HG03064 (cell line): ENCODE measurements around the gene TACR2.
"Not testable (repeated sequence)": the region's sequence is repeated elsewhere in the genome, so short reads cannot be mapped to it uniquely, and the experiment has no call there.

Experiments
- ATAC-seq: cut with Tn5 transposase; IDR thresholded peaks from one replicate; pipeline ENCODE4 v1.9.1; 2021; ENCODE audit warnings: low read depth; ENCODE audit not compliant: unreplicated experiment

The TACR2 gene

GRCh38 chr10:69451209-69451783 is 34.6 kb upstream of the TACR2 start, which contains the start of gene TSPAN15:
TSPAN15 (plus strand) TSS chr10:69451465; CDS start chr10:69451595, 130 bp downstream.
- ATAC-seq, result peak; percentile 78

GRCh38 chr10:69450395-69450794 is 33.7 kb upstream of the TACR2 start:
- ATAC-seq, result not testable (repeated sequence)

GRCh38 chr10:69449841-69450240 is 33.1 kb upstream of the TACR2 start:
- no peak for ATAC-seq

DNA sequence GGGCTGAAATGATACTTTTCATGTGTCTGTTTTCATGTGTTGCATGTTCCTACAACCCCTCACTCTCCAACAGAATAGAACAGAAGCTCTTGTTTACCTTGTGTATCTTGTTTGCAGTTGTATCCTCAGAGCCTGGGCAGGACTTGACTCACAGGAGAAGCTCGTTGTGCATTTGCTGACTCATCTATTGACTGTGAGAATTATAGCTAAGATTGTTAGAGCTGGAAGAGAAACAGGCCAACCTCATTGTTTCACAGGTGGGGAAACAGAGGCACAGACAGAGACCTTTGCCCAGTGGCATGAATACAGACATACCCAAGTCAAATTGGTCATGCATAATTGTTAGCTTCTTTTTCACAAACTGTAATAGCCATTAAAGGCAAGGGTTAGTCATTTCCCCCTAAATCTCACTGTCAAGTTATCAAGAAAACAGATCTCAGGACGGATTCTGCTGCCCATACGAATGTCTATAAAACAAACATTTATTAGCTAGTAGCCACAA is 30.0 kb upstream of the TACR2 start:
- ATAC-seq, result no peak

GRCh38 chr10:69446229-69446628 is 29.5 kb upstream of the TACR2 start:
- ATAC-seq, result no peak

- no peak for ATAC-seq
Observed at GRCh38 chr10:69445041-69445440, 28.3 kb upstream of the TACR2 start.

DNA sequence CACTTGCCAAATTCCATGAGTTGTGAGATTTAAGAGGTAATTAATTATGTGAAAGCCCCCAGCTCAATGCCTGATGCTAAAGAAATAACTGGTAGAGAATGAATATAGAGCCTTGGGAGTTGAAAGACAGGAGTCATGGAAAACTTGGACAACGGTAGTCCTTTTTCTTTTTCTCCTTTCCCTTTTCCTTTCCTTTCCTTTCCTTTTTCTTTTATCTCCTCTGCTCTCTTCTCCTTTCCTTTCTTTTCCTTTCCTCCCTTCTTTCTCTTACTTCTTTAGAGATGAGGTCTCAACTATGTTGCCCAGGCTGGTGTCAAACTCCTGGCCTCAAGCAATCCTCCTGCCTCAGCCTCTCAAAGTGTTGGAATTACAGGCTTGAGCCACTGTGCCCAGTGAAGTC is 26.6 kb upstream of the TACR2 start:
- ATAC-seq, result no peak

DNA sequence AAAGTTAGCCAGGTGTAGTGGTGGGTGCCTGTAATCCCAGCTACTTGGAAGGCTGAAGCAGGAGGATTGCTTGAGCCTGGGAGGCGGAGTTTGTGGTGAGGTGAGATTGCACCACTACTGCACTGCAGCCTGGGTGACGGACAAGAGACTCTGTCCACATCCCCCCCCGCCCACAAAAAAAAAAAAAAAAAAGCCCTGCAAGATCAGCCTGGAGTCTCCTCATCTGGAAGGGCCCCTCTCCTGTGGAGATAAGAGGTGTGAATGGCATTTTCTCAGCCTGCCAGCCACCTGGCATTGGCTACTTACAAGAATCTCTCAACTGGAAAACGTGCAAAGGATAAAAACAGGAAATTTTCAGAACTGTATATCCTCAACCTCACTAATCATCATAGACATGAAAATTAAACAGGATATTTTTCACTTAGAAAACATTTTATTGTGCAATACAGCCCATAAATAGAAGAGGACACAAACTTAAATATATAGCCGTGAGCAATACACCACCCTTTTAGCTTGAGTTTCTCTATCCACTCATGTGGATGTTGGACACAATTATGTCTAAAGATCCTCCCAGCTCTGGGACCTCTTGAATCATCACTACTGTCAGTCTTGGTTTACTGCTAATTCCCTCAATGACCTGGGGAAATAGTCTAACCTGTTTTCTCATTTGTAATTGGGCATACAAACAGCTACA is 23.2 kb upstream of the TACR2 start:
- no peak for ATAC-seq

GRCh38 chr10:69439350-69439739 is 22.6 kb upstream of the TACR2 start:
- no peak for ATAC-seq

DNA sequence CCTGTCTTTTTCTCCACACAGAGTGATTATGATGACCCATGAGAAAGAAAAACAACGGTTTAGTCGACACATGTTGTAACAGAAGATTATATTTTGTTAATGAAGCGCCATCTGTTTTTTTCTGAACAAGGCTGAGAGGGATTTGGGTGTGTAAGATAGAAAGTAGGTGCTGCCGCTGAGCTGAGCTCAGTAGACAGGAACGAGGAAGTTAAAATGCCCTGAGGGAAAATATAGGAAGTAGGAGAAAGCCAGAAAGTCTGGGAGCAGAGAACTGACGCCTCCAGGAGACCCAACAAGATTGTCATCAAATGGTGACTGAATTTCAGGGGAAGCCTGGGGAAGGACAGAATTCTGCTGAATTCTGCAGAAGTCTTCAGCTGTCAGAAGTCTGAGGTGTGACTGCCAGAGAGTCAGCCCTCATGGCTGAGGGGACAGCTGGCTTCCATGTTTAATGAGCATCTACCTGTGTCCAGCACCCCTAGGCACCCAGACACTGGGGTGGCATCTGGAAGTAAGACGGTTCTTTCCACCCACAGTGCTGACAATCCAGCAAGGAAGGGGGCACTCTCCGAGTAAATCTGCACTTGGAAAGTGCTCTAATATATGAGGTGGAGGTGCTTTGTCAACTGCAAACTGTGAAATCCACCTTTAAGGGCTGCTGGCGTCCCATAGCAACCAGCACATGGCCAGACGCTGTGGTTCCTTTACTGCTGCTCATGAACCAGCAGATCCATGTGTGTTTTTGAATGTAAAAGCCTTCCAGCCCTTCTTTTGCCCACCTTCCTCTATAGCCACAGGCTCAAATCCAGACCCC is 22.0 kb upstream of the TACR2 start:
- ATAC-seq, result no peak

DNA sequence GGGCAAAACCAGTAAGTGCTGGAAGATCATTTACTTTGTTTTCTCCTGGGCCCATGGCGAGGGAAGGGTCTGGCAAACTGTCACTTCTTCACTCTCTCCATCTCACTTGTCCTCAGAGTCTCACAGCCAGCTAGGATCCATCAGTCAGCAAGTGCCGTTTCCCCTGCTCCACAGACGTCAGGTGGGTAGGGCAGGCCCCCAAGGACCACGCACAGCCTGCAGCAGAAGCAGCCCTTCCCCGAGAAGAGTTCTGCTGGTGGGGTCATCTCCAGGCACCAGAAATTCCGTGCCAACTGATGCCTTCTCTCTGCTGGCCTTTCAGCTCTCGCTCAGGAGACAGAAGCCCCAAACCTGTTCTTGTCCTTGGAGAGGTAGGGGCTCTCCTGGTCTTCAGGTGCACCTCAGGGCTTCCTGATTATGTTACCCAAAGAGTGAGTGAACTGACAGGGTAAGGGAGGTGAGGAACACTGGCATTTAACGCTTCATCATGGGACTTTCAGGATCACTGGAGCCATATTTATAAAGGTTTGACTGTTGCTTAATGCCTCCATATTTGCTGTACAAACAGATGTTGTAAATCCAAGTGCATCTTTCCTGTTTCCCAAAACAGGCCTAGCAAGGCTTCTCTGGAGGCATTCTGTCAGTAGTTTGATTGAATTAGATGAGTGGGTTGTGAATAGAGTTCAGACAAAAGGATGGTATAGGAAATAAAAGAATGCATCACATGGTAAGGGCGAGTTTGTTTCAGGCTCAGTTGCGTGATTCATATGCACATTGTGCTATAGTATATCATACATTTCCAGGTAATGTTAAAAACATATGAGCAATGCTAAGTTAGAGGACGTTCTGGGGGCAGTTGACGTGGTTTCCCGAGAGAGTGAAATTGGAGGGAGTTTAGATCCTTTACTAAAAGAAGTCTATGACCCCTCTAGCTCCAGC is 20.9 kb upstream of the TACR2 start:
- no peak for ATAC-seq

GRCh38 chr10:69435966-69436520 is 19.3 kb upstream of the TACR2 start:
- ATAC-seq, result no peak

DNA sequence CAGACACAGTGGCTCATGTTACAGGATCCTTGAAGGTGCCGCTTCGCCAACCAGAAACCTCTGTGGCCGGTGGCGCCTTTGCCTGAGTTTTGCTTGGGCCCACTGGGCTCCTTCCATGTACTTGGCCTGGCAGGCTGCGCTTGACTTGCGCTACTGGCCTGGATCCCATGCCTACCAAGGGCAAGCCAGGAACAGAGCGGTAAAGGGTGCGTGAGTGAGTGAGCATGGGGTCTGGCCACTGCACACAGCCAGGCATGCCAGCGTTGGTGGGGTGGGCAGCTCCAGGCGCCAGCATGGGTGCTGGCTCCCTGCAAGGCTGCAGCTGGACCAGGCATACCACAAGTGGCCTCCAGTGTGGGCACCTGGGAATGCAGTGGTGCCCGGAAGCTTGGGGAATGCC is 18.2 kb upstream of the TACR2 start:
- ATAC-seq, result no peak

DNA sequence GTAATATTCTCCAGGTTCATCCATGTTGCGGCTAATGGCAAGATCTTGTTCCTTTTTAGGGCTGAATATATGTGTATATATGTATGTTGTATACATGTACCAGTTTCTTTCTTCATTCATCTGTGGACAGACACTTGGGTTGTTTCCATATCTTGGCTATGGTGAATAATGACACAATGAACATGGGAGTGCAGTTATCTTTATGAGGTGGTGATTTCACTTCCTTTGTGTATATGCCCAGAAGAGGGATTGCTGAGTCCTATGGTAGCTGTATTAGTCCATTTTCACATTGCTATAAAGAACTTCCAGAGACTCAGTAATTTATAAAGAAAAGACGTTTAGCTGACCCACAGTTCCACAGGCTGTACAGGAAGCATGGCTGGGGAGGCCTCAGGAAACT is 17.5 kb upstream of the TACR2 start:
- no peak for ATAC-seq

- no peak for ATAC-seq
Observed at GRCh38 chr10:69428165-69428564, 11.4 kb upstream of the TACR2 start.

DNA sequence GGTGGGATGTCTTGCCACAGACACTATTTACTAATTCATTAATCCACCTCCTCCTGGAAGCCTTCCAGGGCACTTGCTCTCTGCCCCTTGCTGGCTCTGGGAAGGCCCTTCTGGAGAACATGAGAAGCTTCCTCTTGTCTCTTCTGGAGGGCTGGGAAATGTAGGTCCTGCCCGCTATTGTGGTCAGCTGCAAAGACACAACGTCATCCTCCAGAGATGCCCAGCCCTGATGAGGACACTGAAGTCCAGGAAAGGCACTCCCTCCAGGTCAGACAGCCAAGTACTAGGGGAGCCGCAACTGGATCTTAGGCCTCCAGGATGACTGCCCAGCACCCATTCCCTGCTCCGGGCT is 9.6 kb upstream of the TACR2 start:
- no peak for ATAC-seq

DNA sequence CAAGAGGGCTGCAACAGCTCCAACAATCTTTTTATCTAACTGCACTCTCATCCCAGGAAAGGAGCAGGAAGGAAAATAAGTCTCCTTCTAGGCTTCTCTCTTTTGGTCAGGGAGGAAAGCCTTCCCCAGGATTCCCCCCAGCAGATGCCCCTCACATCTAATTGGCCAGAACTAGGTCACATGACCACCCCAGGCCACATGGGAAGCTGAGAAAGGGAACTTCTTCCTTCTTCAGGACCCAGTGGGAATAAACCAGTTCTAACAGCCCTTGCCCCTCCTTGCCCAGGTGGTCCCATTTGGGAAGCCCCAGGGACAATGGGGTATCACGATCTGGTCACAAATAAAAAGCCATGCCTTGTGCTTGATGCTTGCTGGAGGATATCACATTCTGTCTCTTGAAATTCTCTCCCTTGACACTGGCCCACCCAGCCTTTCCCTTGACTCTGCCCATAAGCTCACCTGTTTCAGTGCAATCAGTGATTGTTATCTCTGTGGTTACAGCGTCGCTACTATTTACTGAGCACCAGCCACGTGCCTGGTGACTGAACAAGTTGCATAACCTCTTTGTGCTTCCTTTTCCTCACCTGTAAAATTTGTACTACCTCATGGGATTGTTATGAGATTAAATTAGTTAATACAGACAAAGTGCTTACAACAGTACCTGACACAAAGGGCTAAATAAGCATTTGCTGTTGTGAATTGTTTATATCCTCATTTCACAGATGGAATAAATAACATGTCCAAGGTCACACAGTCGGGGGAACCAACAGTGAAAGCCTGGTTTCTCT is 9.0 kb upstream of the TACR2 start:
- ATAC-seq, result no peak

GRCh38 chr10:69425041-69425440 is 8.3 kb upstream of the TACR2 start:
- no peak for ATAC-seq

DNA sequence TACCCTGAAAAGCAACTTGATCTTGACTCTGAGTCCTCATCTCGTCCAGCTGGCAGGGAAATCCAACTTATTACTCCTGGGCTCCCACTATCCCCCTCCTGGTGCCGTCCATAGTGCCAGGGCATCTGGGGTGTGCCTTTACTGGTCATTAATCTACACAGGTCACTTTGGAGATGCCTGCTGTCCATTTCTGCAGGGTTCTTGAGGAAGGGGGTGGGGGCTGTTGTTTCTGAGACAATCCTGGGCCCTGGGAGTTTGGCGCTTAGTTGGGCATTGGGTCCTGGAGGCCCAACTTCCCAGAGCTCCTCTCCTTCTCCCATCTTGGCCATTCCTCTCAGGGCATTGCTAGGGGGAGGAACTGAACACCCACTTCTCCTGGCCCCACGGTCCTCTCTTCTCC is 6.0 kb upstream of the TACR2 start:
- no peak for ATAC-seq
